GM23338 (cell line): ENCODE data around the gene TRMT11. TPM values are rescaled to one million over a fixed set of nuclear protein-coding genes. Genes with fewer than 3 reads are reported as not detected.

ENCODE experiments used
- ATAC-seq: fragments of 200-7000 bp; cut with Tn5 transposase; 3 replicates; pipeline ENCODE4 v1.9.1; 2020
- DNase-seq: peaks from one replicate; pipeline ENCODE4 v3.0.0-alpha.2; 2015; ENCODE audit warnings: low spot score
- H2AFZ ChIP-seq: fragments of 200-600 bp; sonication (generic); 2 replicates; pipeline ENCODE4 v1.8.0; 2016; ENCODE audit warnings: antibody characterized with exemption, mild to moderate bottlenecking, moderate library complexity
- H3F3A ChIP-seq: fragments of 200-600 bp; sonication (generic); replicated peaks from 2 replicates; pipeline ENCODE4 v1.8.0; 2017; ENCODE audit warnings: antibody characterized with exemption, mixed run types, low read depth
- H3K27ac ChIP-seq: fragments of 200-600 bp; sonication (generic); 2 replicates; pipeline ENCODE4 v1.6.1; 2016; ENCODE audit warnings: low read depth
- H3K27me3 ChIP-seq: fragments of 200-600 bp; sonication (generic); 2 replicates; pipeline ENCODE4 v1.8.0; 2016; ENCODE audit warnings: mild to moderate bottlenecking, mixed run types, moderate library complexity; ENCODE audit not compliant: insufficient read depth
- H3K36me3 ChIP-seq: fragments of 200-600 bp; sonication (generic); 2 replicates; pipeline ENCODE4 v1.8.0; 2016; ENCODE audit warnings: mild to moderate bottlenecking; ENCODE audit not compliant: insufficient read depth
- H3K4me1 ChIP-seq: fragments of 200-600 bp; sonication (generic); 2 replicates; pipeline ENCODE4 v1.8.0; 2016; ENCODE audit warnings: mild to moderate bottlenecking, moderate library complexity; ENCODE audit not compliant: insufficient read depth
- H3K4me2 ChIP-seq: fragments of 200-600 bp; sonication (generic); 2 replicates; pipeline ENCODE4 v1.7.1; 2017; ENCODE audit warnings: mixed run types
- H3K4me3 ChIP-seq: fragments of 200-600 bp; sonication (generic); 2 replicates; pipeline ENCODE4 v1.6.1; 2016; ENCODE audit warnings: mixed run types
- H3K79me2 ChIP-seq: fragments of 200-600 bp; sonication (generic); replicated peaks from 2 replicates; pipeline ENCODE4 v1.8.0; 2017; ENCODE audit warnings: mild to moderate bottlenecking; ENCODE audit not compliant: insufficient read depth
- H3K9me2 ChIP-seq: fragments of 200-600 bp; sonication (generic); 2 replicates; pipeline ENCODE4 v1.8.0; 2017; ENCODE audit not compliant: insufficient read depth
- H4K20me1 ChIP-seq: fragments of 200-600 bp; sonication (generic); replicated peaks from 2 replicates; pipeline ENCODE4 v1.8.0; 2017; ENCODE audit warnings: mild to moderate bottlenecking; ENCODE audit not compliant: insufficient read depth
- H3K27ac Mint-ChIP-seq: 2 replicates; pipeline ENCODE4 v1.8.0; 2020; ENCODE audit warnings: inconsistent platforms, mild to moderate bottlenecking, moderate library complexity, mixed read lengths
- H3K27me3 Mint-ChIP-seq: 3 replicates; pipeline ENCODE4 v1.8.0; 2022; ENCODE audit warnings: low read depth, mild to moderate bottlenecking, moderate library complexity, mixed read lengths, inconsistent platforms; ENCODE audit not compliant: insufficient read depth, poor library complexity
- H3K36me3 Mint-ChIP-seq: 3 replicates; pipeline ENCODE4 v1.8.0; 2021; ENCODE audit warnings: low read depth, mild to moderate bottlenecking, inconsistent platforms, moderate library complexity, mixed read lengths
- H3K4me1 Mint-ChIP-seq: 3 replicates; pipeline ENCODE4 v1.8.0; 2020; ENCODE audit warnings: mild to moderate bottlenecking, inconsistent platforms, mixed read lengths
- H3K4me3 Mint-ChIP-seq: 3 replicates; pipeline ENCODE4 v1.8.0; 2021; ENCODE audit warnings: moderate library complexity, mild to moderate bottlenecking, inconsistent platforms, mixed read lengths
- H3K9me3 Mint-ChIP-seq: 3 replicates; pipeline ENCODE4 v1.8.0; 2020; ENCODE audit warnings: moderate library complexity, mild to moderate bottlenecking, inconsistent platforms, mixed read lengths
- CREB1 ChIP-seq: fragments of 250-450 bp; sonication (Bioruptor Pico); IDR thresholded peaks from 2 replicates; pipeline ENCODE4 v1.5.0; 2020; ENCODE audit warnings: low read depth, mild to moderate bottlenecking, moderate library complexity
- EZH2 ChIP-seq: fragments of 200-600 bp; sonication (generic); IDR thresholded peaks from one replicate; pipeline ENCODE4 v1.8.0; 2017; ENCODE audit warnings: antibody characterized with exemption, mild to moderate bottlenecking, low read depth; ENCODE audit not compliant: unreplicated experiment
- EZH2phosphoT487 ChIP-seq: fragments of 200-600 bp; sonication (generic); IDR thresholded peaks from one replicate; pipeline ENCODE4 v1.8.1; 2018; ENCODE audit warnings: antibody characterized with exemption; ENCODE audit not compliant: unreplicated experiment
- JUNB ChIP-seq: IDR thresholded peaks from one replicate; pipeline ENCODE4 v1.6.1; 2016; ENCODE audit warnings: antibody characterized with exemption; ENCODE audit not compliant: unreplicated experiment
- NANOG ChIP-seq: IDR thresholded peaks from 2 replicates; pipeline ENCODE4 v1.6.1; 2016; ENCODE audit warnings: antibody characterized with exemption, borderline replicate concordance
- POLR2AphosphoS5 ChIP-seq: IDR thresholded peaks from 2 replicates; pipeline ENCODE4 v1.6.1; 2016; ENCODE audit warnings: antibody characterized with exemption, low read depth
- REST ChIP-seq: IDR thresholded peaks from one replicate; pipeline ENCODE4 v1.6.1; 2018; ENCODE audit warnings: antibody characterized with exemption; ENCODE audit not compliant: unreplicated experiment
- STAT1 ChIP-seq: IDR thresholded peaks from one replicate; pipeline ENCODE4 v1.6.1; 2016; ENCODE audit warnings: antibody characterized with exemption; ENCODE audit not compliant: unreplicated experiment
- ZNF114 ChIP-seq: fragments of 250-450 bp; sonication (Bioruptor Pico); IDR thresholded peaks from 2 replicates; pipeline ENCODE4 v1.5.0; 2020; ENCODE audit warnings: mild to moderate bottlenecking, moderate library complexity
- ZNF331 ChIP-seq: fragments of 250-450 bp; sonication (Bioruptor Pico); IDR thresholded peaks from 2 replicates; pipeline ENCODE4 v1.5.0; 2020; ENCODE audit warnings: low read depth, mild to moderate bottlenecking, moderate library complexity
- ZNF462 ChIP-seq: fragments of 250-450 bp; sonication (Bioruptor Pico); IDR thresholded peaks from 2 replicates; pipeline ENCODE4 v1.5.0; 2020; ENCODE audit warnings: mild to moderate bottlenecking, moderate library complexity
- polyA plus RNA-seq: library from polyadenylated mRNA; unstranded; fragments of >200 nt; fragmentation: Nextera tagmentation; extraction: Ambion mirVana; gene quantifications from 2 replicates; pipeline ENCODE4 v1.2.1, GENCODE V29; 2016
- total RNA-seq: library from RNA; depleted of rRNA; stranded (reverse); fragments of >200 nt; shearing (Covaris generic); gene quantifications from 2 replicates; pipeline ENCODE4 v1.2.3, GENCODE V29; 2014

Gene TRMT11
- total and polyA plus RNA-seq, 2 experiments from 2014 or later, result 49.5 to 50.9 TPM

GRCh38 chr6:126077810-126078776 is 91.8 kb downstream of the TRMT11 start:
- Mint-ChIP-seq H3K4me3 (no peak overlapping the region), H3K4me1 (peaks cover 13% of the 10 kb centered on the region), H3K9me3 (no peaks in the 10 kb centered on the region; the same call in 2 of the 3 replicates), H3K27me3 (peaks cover 1% of the 10 kb centered on the region), H3K36me3 (no peaks in the 10 kb centered on the region), H3K27ac (peak overlapping the region; percentile 33)
- no peak for ATAC-seq
- no peak overlapping the region for H3K4me2 ChIP-seq
- H3K27ac ChIP-seq, result no peak overlapping the region
- DNase-seq, result no peak
- no peaks in the 10 kb centered on the region for H3F3A ChIP-seq
- H3K27me3 ChIP-seq, result no peaks in the 10 kb centered on the region
- H4K20me1 ChIP-seq, result no peaks in the 10 kb centered on the region
- H2AFZ ChIP-seq, result no peak overlapping the region
- H3K36me3 ChIP-seq, result no peaks in the 10 kb centered on the region
- no peak overlapping the region for H3K4me3 ChIP-seq
- TF ChIP-seq STAT1 (no peak), EZH2 (no peak), JUNB (no peak), NANOG (no peak), REST (no peak), CREB1 (CRISPR knock-in tag) (no peak)
- peaks cover 14% of the 10 kb centered on the region for H3K4me1 ChIP-seq
- H3K9me2 ChIP-seq, result peaks cover 4% of the 10 kb centered on the region; the same call in 1 of the 2 replicates
- no peaks in the 10 kb centered on the region for H3K79me2 ChIP-seq

DNA sequence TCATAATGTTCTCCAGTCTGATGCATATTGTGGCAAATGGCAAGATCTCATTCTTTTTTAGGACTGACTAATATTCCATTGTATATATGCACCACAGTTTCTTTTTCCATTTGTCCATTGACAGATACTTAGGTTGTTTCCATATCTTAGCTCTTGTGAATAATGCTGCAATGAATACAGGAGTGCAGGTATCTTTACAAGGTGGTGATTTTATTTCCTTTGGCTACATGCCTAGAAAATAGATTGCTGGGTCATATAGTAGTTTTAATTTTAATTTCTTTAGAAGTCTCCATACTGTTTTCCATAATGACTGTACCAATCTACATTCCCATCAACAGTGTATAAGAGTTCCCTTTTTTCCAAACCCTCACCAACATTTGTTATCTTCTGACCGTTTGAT is 97.5 kb downstream of the TRMT11 start:
- Mint-ChIP-seq H3K4me3 (no peak overlapping the region), H3K36me3 (no peaks in the 10 kb centered on the region), H3K27me3 (no peaks in the 10 kb centered on the region), H3K9me3 (no peaks in the 10 kb centered on the region), H3K27ac (no peak overlapping the region), H3K4me1 (no peaks in the 10 kb centered on the region; the same call in 2 of the 3 replicates)
- no peaks in the 10 kb centered on the region for H3K27me3 ChIP-seq
- no peak overlapping the region for H3K4me2 ChIP-seq
- H3K27ac ChIP-seq, result no peak overlapping the region
- H3K79me2 ChIP-seq, result no peaks in the 10 kb centered on the region
- no peak for DNase-seq
- H3F3A ChIP-seq, result no peaks in the 10 kb centered on the region
- H3K36me3 ChIP-seq, result no peaks in the 10 kb centered on the region
- ATAC-seq, result no peak
- no peak overlapping the region for H2AFZ ChIP-seq
- H4K20me1 ChIP-seq, result no peaks in the 10 kb centered on the region
- H3K4me1 ChIP-seq, result peaks cover 4% of the 10 kb centered on the region; the same call in 1 of the 2 replicates
- H3K9me2 ChIP-seq, result no peaks in the 10 kb centered on the region
- H3K4me3 ChIP-seq, result no peak overlapping the region
- TF ChIP-seq EZH2 (no peak), EZH2phosphoT487 (no peak), ZNF462 (CRISPR knock-in tag) (no peak), POLR2AphosphoS5 (no peak), ZNF331 (CRISPR knock-in tag) (no peak), NANOG (no peak), CREB1 (CRISPR knock-in tag) (no peak), JUNB (no peak), STAT1 (no peak), ZNF114 (no peak)
